HG02943 (cell line): ENCODE results near the gene OR2B6.

Source experiments
- ATAC-seq: cut with Tn5 transposase; IDR thresholded peaks from one replicate; pipeline ENCODE4 v1.9.1; 2021; ENCODE audit warnings: mild to moderate bottlenecking, low read depth, moderate library complexity; ENCODE audit not compliant: unreplicated experiment

Gene OR2B6

DNA sequence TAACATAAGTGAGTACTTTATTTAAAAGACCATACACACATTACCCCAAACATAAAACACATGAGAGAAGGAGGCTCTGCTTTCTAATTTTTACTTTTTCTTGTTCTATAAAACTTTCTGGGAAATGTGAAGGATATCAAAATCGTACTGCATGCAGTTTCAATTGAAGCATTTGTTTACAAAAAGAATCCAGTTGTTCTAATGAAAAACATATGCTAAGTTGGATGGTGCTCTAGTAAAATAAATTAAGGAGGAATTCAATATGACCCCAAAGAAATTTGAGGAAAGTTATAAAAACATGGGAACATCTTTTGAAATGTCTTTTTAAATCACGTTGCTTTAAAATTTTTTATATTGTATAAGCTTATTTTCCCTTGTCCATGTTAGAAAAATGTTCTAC is 37.6 kb downstream of the OR2B6 start:
- ATAC-seq, result no peak

DNA sequence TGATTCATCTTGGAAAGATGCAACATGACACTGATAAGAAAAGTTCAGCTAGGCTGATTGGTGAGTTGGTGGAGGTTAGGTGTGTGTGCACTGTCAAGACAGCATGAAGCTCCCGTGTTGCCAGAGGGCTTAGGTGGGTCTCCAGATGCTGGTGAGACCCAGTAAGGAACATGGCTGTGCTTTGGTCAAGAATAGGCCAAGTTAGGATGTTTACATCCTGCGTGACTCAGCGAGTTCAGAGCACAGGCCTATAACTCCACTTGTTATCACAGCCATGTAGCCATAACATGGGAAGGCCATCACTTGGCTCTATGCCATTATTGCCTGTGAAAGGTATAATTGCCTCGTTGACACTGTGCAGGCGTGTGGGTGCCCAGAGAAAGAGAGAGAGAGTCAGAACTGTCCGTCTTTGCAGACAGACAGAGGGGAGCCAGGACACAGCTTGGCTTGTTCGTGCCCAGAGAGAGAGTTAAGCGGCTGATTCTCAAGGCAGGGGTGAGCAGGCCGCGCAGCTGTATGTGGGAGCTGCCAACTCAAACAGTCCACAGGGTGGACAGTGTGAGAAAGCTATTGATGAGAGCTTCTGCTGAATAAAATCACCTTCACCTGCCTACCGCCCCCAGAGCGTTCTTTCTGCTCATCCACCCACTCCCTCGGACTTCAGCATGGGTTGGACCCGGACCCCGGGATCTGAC is 43.5 kb downstream of the OR2B6 start:
- no peak for ATAC-seq

DNA sequence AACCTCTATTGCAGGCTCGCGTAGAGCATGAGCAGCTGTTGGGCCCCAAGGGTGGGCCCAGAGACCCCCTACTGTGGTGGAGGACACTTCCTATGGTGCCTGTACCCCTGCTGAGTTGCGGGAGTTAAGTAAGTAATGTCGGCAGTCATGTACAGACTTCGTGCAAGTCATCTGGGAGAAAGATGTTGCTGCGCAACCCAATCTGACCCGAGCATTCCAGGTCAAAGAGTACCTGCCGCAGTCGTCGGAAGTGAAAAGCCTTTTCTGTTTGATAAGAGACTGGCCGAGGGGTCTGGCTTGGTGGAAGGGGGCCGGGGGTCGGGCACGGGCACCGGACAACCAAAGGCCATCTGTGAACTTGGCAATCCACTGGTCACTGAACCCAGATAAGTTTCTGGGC is 44.3 kb downstream of the OR2B6 start:
- no peak for ATAC-seq

DNA sequence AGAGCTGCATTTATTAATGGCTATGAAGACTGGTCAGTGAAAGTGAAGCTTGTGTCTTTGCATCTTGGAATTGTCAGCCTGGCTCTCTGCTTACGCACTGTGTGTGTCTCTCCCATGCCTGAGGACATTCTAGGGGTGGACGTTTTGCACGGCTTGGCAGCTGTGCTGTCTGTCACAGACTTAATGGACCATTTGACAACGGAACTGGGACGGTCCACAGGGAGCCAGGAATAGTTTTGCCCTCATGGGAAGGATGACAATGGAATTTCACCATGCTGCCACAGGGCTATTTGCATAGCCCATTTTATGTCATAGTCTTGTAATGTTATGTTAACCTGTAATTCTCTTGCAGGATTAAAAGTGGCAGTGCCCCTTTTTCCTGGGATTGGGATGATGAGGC is 44.7 kb downstream of the OR2B6 start:
- no peak for ATAC-seq

DNA sequence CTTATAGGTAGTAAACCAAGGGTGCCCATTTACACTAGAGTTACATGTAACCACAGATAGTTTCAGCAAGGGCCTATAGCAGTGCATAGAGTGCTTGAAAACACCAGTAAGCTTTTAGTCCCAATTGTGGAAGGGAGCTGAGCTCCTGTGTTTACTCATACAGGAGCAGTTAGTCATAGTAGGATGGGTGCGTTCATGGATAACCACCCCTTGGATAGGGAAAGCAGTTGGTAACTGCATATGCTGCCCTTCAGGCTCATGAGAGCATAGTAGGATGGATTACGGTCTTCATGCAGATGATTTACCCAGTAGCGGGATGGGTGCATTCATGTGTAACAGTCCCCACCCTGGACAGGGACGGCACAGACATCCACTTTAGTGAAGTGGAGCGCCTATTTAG is 45.1 kb downstream of the OR2B6 start:
- no peak for ATAC-seq

DNA sequence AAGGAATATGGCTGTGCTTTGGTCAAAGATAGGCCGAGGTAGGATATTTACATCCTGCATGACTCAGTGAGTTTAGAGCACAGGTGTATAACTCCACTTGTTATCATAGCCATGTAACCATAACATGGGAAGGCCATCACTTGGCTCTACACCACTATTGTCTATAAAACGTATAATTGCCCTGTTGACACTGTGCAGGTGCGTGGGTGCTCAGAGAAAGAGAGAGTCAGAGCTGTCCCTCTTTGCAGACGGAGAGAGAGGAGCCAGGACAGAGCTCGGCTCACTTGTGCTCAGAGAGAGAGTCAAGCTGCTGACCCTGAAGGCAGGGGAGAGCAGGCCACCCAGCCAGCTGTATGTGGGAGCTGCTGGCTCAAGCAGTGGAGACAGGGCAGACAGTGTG is 46.0 kb downstream of the OR2B6 start:
- ATAC-seq, result no peak

DNA sequence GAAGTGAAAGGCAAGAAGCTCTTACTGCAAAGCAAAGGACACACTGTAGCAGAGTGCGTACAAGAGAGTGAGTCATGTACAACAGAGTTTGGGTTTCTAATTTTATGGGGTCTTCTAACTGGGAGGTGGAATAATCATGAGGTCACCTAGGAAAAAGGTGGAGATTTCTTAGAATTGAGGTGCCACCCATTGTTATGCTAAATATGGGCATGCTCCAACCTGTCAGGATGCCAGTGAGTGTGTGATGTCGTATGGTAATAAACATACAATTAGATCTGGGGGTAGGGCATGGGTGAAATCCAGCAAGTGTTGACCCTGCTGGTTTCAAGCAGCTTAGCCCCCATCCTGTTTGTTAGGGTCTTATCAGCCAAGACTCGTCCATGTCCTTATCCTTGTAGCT is 46.6 kb downstream of the OR2B6 start:
- no peak for ATAC-seq

DNA sequence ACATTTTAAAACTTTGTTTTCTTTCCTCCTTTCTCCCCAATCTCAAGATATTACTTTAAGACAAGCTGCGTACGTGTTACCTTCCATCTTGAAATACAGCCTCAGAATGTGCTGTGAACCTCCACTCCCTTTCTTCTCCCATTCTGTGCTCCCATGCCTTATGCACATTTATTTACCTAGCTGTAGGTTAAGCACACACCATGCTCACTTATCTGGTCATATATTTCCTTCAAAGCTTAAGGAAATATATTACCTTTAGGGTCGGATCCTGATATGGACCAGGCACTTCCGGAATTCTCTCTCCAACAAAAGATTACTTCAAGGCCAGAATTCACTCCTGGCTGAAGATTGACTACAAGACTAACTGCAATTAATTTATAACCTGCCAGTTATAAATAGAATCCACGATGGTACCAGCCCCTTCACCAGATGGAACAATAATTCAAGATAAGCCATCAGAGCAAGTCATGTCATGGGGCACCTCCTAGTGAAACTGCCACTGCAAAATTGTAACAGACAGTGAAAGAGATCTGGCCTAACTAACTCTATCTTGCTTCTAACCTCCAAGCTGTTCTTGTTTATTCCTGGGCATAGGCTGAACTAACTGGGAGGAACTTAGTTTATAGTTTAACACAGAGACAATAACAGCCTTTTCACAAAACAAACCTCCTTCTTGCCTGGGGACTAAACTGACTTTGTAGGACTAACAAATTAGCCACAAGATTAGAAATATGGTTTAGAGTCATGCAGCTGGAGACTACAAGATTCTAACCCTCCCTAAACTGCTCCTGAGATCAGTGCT is 47.5 kb downstream of the OR2B6 start:
- no peak for ATAC-seq

DNA sequence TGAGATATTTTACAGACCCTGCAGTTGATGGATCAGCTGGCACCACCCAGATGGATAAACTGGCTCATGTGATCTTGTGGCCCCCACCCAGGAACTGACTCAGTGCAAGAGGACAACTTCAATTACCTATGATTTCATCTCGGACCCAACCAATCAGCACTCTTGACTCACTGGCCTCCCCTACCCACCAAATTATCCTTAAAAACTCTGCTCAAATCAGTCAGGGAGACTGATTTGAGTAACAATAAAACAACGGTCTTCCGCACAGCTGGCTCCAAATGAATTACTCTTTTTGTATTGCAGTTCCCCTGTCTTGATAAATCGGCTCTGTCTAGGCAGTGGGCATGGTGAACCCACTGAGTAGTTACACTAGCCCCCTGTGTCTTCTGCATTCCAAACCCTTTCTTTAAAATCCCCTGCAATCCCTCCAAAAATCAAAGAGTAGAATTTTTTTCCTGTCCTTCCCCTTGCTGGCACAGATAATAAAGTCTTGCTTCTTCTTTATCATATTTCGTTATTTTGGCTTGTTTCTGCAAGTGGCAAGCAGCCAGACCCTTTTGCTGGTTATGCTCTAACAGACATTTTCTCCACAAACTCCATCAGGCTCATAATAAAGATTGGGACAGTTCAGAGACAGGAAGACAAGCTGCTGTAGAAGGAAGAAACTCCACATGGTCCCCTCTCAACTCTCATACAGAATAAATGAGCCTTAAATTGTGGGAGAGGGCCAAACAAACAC is 48.3 kb downstream of the OR2B6 start:
- ATAC-seq, result no peak

DNA sequence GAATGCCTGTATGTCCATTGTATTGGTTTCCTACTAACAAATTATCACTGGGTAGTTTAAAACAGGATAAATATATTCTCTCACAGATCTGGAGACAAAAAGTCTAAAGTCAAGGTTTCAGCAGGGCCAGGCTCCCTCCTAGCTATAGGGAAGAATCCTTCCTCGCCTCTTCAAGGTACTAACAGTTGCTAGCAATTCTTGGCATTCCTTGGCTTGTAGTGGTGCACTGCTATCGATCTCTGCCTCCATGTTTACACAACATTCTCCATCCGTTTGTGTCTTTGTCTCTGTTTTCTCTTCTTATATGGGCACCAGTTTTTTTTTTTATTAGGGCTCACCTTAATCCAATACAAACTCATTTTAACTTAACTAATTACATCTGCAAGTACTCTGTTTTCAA is 48.9 kb downstream of the OR2B6 start:
- no peak for ATAC-seq
